ENCODE data around the gene MGAT5B.
"Not testable (repeated sequence)": the region's sequence is repeated elsewhere in the genome, so short reads cannot be mapped to it uniquely, and the experiment has no call there.

MGAT5B gene

GRCh38 chr17:76847031-76847430 is 21.2 kb upstream of the MGAT5B start:
- no peak for DNase-seq

- no peak for DNase-seq
These were observed 19.5 kb upstream of the MGAT5B start for GRCh38 chr17:76848670-76849069.

GRCh38 chr17:76849160-76849559 is 19.0 kb upstream of the MGAT5B start:
- DNase-seq = not testable (repeated sequence)

GRCh38 chr17:76852843-76853242 is 15.4 kb upstream of the MGAT5B start:
- no peak for DNase-seq

- DNase-seq = no peak
These were observed 13.1 kb upstream of the MGAT5B start for GRCh38 chr17:76855105-76855504.

- no peak for DNase-seq
These were observed 6.1 kb upstream of the MGAT5B start for GRCh38 chr17:76862079-76862478.

GRCh38 chr17:76862494-76862893 is 5.7 kb upstream of the MGAT5B start:
- DNase-seq = no peak

- no peak for DNase-seq
These were observed 4.2 kb upstream of the MGAT5B start for GRCh38 chr17:76864024-76864423.

GRCh38 chr17:76865174-76865573 is 3.0 kb upstream of the MGAT5B start:
- no peak for DNase-seq

- no peak for DNase-seq
These were observed 2.0 kb upstream of the MGAT5B start for GRCh38 chr17:76866203-76866602.

GRCh38 chr17:76866774-76867577 is 1.2 kb upstream of the MGAT5B start:
- no peak for DNase-seq

- no peak for DNase-seq
These were observed 527 bp upstream of the MGAT5B start for GRCh38 chr17:76867578-76868175.

GRCh38 chr17:76868669-76869495 is 678 bp downstream of the MGAT5B start:
- no peak for DNase-seq

- no peak for DNase-seq
These were observed 1.5 kb downstream of the MGAT5B start for GRCh38 chr17:76869496-76870376.

GRCh38 chr17:76870377-76870714 is 2.1 kb downstream of the MGAT5B start:
- DNase-seq = no peak

GRCh38 chr17:76871668-76872067 is 3.5 kb downstream of the MGAT5B start:
- no peak for DNase-seq

GRCh38 chr17:76872221-76872873 is 4.1 kb downstream of the MGAT5B start:
- no peak for DNase-seq

- no peak for DNase-seq
These were observed 4.6 kb downstream of the MGAT5B start for GRCh38 chr17:76872874-76873221.

- DNase-seq = no peak
These were observed 5.7 kb downstream of the MGAT5B start for GRCh38 chr17:76873856-76874255.

GRCh38 chr17:76877437-76877836 is 9.2 kb downstream of the MGAT5B start:
- no peak for DNase-seq

GRCh38 chr17:76878568-76878967 is 10.4 kb downstream of the MGAT5B start:
- no peak for DNase-seq

- DNase-seq = no peak
These were observed 11.1 kb downstream of the MGAT5B start for GRCh38 chr17:76879254-76879653.

All from activated CD4-positive, alpha-beta T cell treated with anti-CD3 and anti-CD28 coated beads, Interleukin-10, Interleukin-2, amounts not matched to agents 100 ng/mL and 50 ng/mL, durations not matched to agents 16 hours and 8 hours (primary cell).